HFFc6 (cell line): ENCODE data around the gene IL5RA. TPM values are rescaled to one million over a fixed set of nuclear protein-coding genes. Genes with fewer than 3 reads are reported as not detected.

ENCODE experiments used
- DNase-seq: peaks from one replicate; pipeline ENCODE4 v3.0.0-alpha.2; 2018
- H3K27ac Mint-ChIP-seq: 2 replicates; pipeline ENCODE4 v1.8.0; 2020; ENCODE audit warnings: mild to moderate bottlenecking, mixed read lengths
- H3K27me3 Mint-ChIP-seq: 2 replicates; pipeline ENCODE4 v1.8.0; 2021; ENCODE audit warnings: mild to moderate bottlenecking, moderate library complexity, mixed read lengths; ENCODE audit not compliant: insufficient read depth
- H3K36me3 Mint-ChIP-seq: 2 replicates; pipeline ENCODE4 v1.8.0; 2021; ENCODE audit warnings: low read depth, mixed read lengths
- H3K4me1 Mint-ChIP-seq: 2 replicates; pipeline ENCODE4 v1.8.0; 2020; ENCODE audit warnings: low read depth, mixed read lengths
- H3K4me3 Mint-ChIP-seq: 2 replicates; pipeline ENCODE4 v1.8.0; 2020; ENCODE audit warnings: mild to moderate bottlenecking, moderate library complexity, mixed read lengths
- H3K9me3 Mint-ChIP-seq: 2 replicates; pipeline ENCODE4 v1.8.0; 2020; ENCODE audit warnings: mild to moderate bottlenecking, mixed read lengths
- CTCF ChIP-seq: fragments of 200-600 bp; sonication (generic); IDR thresholded peaks from 2 replicates; pipeline ENCODE4 v1.5.0; 2021; ENCODE audit warnings: antibody characterized with exemption, mild to moderate bottlenecking
- total RNA-seq, 6 experiments: library from RNA; stranded (reverse); fragmentation: NEBNext Ultra II Directional; extraction: Animal tissue kit (Norgen Biotek cat#: 25700); gene quantifications; 2 replicates in 1 of 6; 3 replicates in 5 of 6; pipeline ENCODE4 v1.2.3, GENCODE V29; 2021

IL5RA gene
- total RNA-seq, 6 experiments from 2014 or later = not detected

DNA sequence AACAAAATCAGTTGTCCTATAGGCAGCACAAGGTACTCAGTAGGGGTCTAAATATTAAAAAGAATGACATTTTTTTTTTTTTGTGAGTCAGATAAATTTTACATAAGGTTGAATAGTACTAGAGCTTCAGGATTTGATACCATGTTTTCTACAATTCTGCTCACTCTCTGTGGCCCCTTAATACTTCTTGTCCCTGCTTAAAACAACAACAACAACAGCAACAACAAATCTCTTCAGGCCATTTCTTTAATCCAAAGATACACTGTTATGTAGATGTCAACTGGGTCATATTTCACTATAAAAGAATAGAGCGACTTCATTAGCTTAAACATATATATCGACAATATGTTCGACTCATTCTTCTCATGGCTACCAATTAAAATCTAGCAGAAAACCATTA lies 3.0 kb downstream of the IL5RA start:
- no peak overlapping the region for H3K4me3 Mint-ChIP-seq
- H3K9me3 Mint-ChIP-seq = no peaks in the 10 kb centered on the region
- peaks cover 1% of the 10 kb centered on the region; the same call in 1 of the 2 replicates for H3K27me3 Mint-ChIP-seq
- H3K36me3 Mint-ChIP-seq = no peaks in the 10 kb centered on the region
- H3K27ac Mint-ChIP-seq = no peak overlapping the region
- no peak for TF ChIP-seq CTCF
- no peak for DNase-seq
- H3K4me1 Mint-ChIP-seq = no peaks in the 10 kb centered on the region

DNA sequence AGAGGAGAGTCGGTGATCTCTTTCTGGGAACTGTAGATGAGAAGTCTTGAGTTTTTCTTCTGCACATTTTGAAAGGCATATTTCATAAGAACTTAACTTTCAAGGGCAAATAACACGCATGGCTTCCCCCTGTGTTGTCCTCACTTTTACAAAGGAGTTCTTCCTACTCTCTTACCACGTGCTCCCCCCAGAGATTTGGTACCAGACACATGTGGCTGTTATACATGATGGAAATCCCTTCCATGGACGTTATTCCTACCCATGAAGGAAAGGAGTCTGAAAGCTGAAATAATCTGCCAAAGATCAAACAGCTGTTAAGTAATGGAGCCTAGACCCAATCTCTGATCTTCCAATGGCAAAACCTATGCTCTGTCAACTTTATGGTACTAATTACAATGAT lies 4.4 kb downstream of the IL5RA start:
- DNase-seq = no peak
- H3K27me3 Mint-ChIP-seq = peaks cover 3% of the 10 kb centered on the region
- H3K36me3 Mint-ChIP-seq = no peaks in the 10 kb centered on the region
- no peak overlapping the region for H3K4me3 Mint-ChIP-seq
- H3K4me1 Mint-ChIP-seq = no peaks in the 10 kb centered on the region
- H3K27ac Mint-ChIP-seq = no peak overlapping the region
- TF ChIP-seq CTCF = no peak
- H3K9me3 Mint-ChIP-seq = no peaks in the 10 kb centered on the region

- DNase-seq = no peak
- no peaks in the 10 kb centered on the region for H3K4me1 Mint-ChIP-seq
- no peak overlapping the region for H3K4me3 Mint-ChIP-seq
- H3K27ac Mint-ChIP-seq = no peak overlapping the region
- no peaks in the 10 kb centered on the region for H3K36me3 Mint-ChIP-seq
- peaks cover 3% of the 10 kb centered on the region for H3K27me3 Mint-ChIP-seq
- TF ChIP-seq CTCF = no peak
- no peaks in the 10 kb centered on the region for H3K9me3 Mint-ChIP-seq
Measured at GRCh38 chr3:3105246-3105645, 4.9 kb downstream of the IL5RA start.

DNA sequence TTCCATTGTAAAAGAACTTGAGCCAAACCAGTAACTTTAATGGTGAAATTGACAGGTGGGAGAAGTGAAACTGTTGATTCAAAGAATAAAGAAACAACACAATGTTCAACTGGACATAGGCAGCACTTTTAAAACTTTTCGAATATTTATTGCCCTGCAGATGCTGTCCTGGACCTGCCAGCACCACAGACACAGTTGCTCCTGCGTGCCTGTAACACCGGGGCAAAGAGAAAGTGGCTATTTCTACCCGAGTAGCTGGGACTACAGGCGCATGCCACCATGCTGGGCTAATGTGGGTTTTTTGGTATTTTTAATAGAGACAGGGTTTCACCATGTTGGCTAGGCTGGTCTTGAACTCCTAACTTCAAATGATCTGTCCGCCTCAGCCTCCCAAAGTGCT lies 7.4 kb downstream of the IL5RA start:
- H3K9me3 Mint-ChIP-seq = no peaks in the 10 kb centered on the region
- H3K4me3 Mint-ChIP-seq = no peak overlapping the region
- TF ChIP-seq CTCF = no peak
- H3K27me3 Mint-ChIP-seq = peaks cover 2% of the 10 kb centered on the region; the same call in 1 of the 2 replicates
- no peak overlapping the region for H3K27ac Mint-ChIP-seq
- H3K4me1 Mint-ChIP-seq = no peaks in the 10 kb centered on the region
- DNase-seq = no peak
- H3K36me3 Mint-ChIP-seq = no peaks in the 10 kb centered on the region

- H3K4me1 Mint-ChIP-seq = no peaks in the 10 kb centered on the region
- no peak for TF ChIP-seq CTCF
- no peak for DNase-seq
- peaks cover 2% of the 10 kb centered on the region; the same call in 1 of the 2 replicates for H3K27me3 Mint-ChIP-seq
- H3K4me3 Mint-ChIP-seq = no peak overlapping the region
- H3K27ac Mint-ChIP-seq = no peak overlapping the region
- no peaks in the 10 kb centered on the region for H3K9me3 Mint-ChIP-seq
- no peaks in the 10 kb centered on the region for H3K36me3 Mint-ChIP-seq
Measured at GRCh38 chr3:3101660-3102458, 8.3 kb downstream of the IL5RA start.
